ENCODE data around the gene FAM13A. TPM values are rescaled to one million over a fixed set of nuclear protein-coding genes. Genes with fewer than 3 reads are reported as not detected.

Gene FAM13A
- total RNA-seq, 2 experiments from 2014 or later, result 9.6 to 10.2 TPM

DNA sequence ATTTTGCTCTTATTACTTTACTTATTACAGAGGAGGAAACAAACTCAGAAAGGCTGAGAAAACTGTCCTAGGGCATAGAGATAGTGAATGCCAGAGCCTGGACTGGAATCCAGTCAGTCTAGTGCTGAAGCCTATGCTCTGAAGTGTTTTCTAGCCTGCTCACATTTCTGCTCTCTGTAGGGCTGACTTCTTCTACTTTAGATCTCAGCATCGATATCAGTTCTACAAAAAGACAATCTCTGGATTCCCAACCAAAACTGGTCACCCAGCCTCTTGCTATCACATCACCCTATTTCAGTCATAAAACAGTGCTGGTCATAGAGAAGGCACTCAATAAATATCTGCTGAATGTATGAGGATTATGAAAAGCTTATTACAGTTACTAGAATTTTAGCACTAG, 87.2 kb downstream of the FAM13A start:
- ChIA-PET CTCF (interaction anchor here (1.1 kb wide), 1 partner anchor 9 kb away, joined by 3 read pairs; no protein-coding TSS in a partner anchor), POLR2A (no interaction called here)
- Histone ChIP-seq H3K4me1 (ENCODE audit: insufficient read depth, low read length) (no peaks in the 10 kb centered on the region), H3K9me3 (ENCODE audit: control insufficient read depth in 1 of 2, insufficient read depth in 1 of 2, low read length in 2 of 2) (peaks cover 3 to 8% of the 10 kb centered on the region in 2 experiments), H3K27me3 (ENCODE audit: control insufficient read depth in 1 of 2, insufficient read depth in 2 of 2, low read length in 2 of 2) (no peaks in the 10 kb centered on the region), H3K27ac (ENCODE audit: low read depth in 1 of 2, low read length in 2 of 2) (no peak overlapping the region), H3K36me3 (ENCODE audit: insufficient read depth, low read length) (no peaks in the 10 kb centered on the region), H3K4me3 (ENCODE audit: low read length) (no peak overlapping the region)
- no peak for ATAC-seq (ENCODE audit: poor library complexity)
- H3K4me1 Mint-ChIP-seq (ENCODE audit: low read depth), result no peaks in the 10 kb centered on the region
- no peak for DNase-seq
- intact Hi-C loops (cut with DNase I, micrococcal nuclease), result no loop called here
- TF ChIP-seq CTCF (IDR thresholded peaks at IDR 0.05), result no peak
- H3K9me3 Mint-ChIP-seq, result peaks cover 7% of the 10 kb centered on the region
- no peaks in the 10 kb centered on the region for H3K36me3 Mint-ChIP-seq (ENCODE audit: low read depth)
- no peak overlapping the region for H3K4me3 Mint-ChIP-seq
- H3K27me3 Mint-ChIP-seq, result no peaks in the 10 kb centered on the region
- H3K27ac Mint-ChIP-seq, result no peak overlapping the region

GRCh38 chr4:88969271-88969670, 87.7 kb downstream of the FAM13A start:
- Mint-ChIP-seq H3K4me3 (no peak overlapping the region), H3K4me1 (ENCODE audit: low read depth) (no peaks in the 10 kb centered on the region), H3K27me3 (no peaks in the 10 kb centered on the region), H3K9me3 (peaks cover 7% of the 10 kb centered on the region), H3K27ac (no peak overlapping the region), H3K36me3 (ENCODE audit: low read depth) (no peaks in the 10 kb centered on the region)
- no peak for TF ChIP-seq CTCF (IDR thresholded peaks at IDR 0.05)
- no peaks in the 10 kb centered on the region for H3K27me3 ChIP-seq (ENCODE audit: control insufficient read depth in 1 of 2, insufficient read depth in 2 of 2, low read length in 2 of 2)
- ChIA-PET POLR2A (no interaction called here), CTCF (interaction anchor here (0.8 to 1.1 kb wide), 2 partner anchors 8 to 68 kb away, joined by 3 read pairs; no protein-coding TSS in a partner anchor)
- H3K9me3 ChIP-seq (ENCODE audit: control insufficient read depth in 1 of 2, insufficient read depth in 1 of 2, low read length in 2 of 2), result peaks cover 3 to 8% of the 10 kb centered on the region in 2 experiments
- intact Hi-C loops (cut with DNase I, micrococcal nuclease), result no loop called here
- DNase-seq, result no peak
- no peak for ATAC-seq (ENCODE audit: poor library complexity)
- H3K4me1 ChIP-seq (ENCODE audit: insufficient read depth, low read length), result no peaks in the 10 kb centered on the region
- H3K36me3 ChIP-seq (ENCODE audit: insufficient read depth, low read length), result no peaks in the 10 kb centered on the region
- H3K4me3 ChIP-seq (ENCODE audit: low read length), result no peak overlapping the region
- no peak overlapping the region for H3K27ac ChIP-seq (ENCODE audit: low read depth in 1 of 2, low read length in 2 of 2)

- Mint-ChIP-seq H3K9me3 (no peaks in the 10 kb centered on the region), H3K4me1 (ENCODE audit: low read depth) (no peaks in the 10 kb centered on the region), H3K27me3 (no peaks in the 10 kb centered on the region), H3K4me3 (no peak overlapping the region), H3K36me3 (ENCODE audit: low read depth) (no peaks in the 10 kb centered on the region), H3K27ac (no peak overlapping the region)
- POLR2A ChIA-PET, result no interaction called here
- H3K27me3 ChIP-seq (ENCODE audit: control insufficient read depth in 1 of 2, insufficient read depth in 2 of 2, low read length in 2 of 2), result no peaks in the 10 kb centered on the region
- H3K27ac ChIP-seq (ENCODE audit: low read depth in 1 of 2, low read length in 2 of 2), result no peak overlapping the region
- ATAC-seq (ENCODE audit: poor library complexity), result no peak
- CTCF ChIA-PET, result no interaction called here
- H3K9me3 ChIP-seq (ENCODE audit: control insufficient read depth in 1 of 2, insufficient read depth in 1 of 2, low read length in 2 of 2), result peaks cover 1 to 3% of the 10 kb centered on the region in 2 experiments
- H3K4me3 ChIP-seq (ENCODE audit: low read length), result no peak overlapping the region
- H3K4me1 ChIP-seq (ENCODE audit: insufficient read depth, low read length), result no peaks in the 10 kb centered on the region
- intact Hi-C loops (cut with DNase I, micrococcal nuclease), result no loop called here
- no peak for DNase-seq
- no peak for TF ChIP-seq CTCF (IDR thresholded peaks at IDR 0.05)
- no peaks in the 10 kb centered on the region for H3K36me3 ChIP-seq (ENCODE audit: insufficient read depth, low read length)
These were observed 89.1 kb downstream of the FAM13A start for GRCh38 chr4:88967883-88968331.
